SHP77 treated with DMSO at 0.1 percent for 48 hours (cell line): ENCODE results near the gene ERN1.

Experiments used
- DNase-seq: peaks from one replicate; lab custom pipeline; 2025; lab: John Stamatoyannopoulos, UW

The ERN1 gene

GRCh38 chr17:64109400-64109799 lies 20.5 kb downstream of the ERN1 start:
- no peak for DNase-seq

DNA sequence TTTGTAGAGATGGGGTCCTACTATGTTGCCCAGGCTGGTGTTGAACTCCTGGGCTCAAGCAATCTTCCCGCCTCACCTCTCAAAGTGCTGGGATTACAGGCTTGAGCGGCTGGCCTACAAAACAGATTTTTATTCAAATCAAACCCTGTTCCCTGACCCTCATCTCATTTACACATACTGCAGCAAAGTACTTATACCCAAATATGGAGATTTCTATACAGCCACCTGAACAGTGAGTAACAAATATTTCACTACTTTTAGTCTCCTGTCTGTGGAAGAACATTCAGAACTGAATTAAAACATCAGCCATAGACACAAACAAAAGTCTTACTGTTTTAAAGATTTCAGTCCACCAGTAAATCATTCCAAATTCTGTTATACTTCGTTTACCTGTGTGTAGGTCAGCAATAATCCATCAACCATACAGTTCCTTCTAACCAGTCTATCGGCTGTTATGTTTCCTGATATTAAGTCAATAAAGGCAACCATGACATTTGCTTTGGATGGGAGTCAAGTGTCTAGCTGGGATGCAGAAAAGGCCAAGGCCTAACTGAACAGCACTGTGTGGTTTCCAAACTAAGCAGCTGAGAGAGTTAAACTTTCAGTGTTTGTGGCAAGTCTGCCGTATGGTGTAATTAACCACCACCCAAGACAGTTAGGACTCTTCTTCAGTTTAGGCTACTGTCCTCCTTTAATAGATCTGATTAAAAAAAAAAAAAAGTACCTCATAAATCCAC lies 22.3 kb downstream of the ERN1 start:
- peak; percentile 34 for DNase-seq

DNA sequence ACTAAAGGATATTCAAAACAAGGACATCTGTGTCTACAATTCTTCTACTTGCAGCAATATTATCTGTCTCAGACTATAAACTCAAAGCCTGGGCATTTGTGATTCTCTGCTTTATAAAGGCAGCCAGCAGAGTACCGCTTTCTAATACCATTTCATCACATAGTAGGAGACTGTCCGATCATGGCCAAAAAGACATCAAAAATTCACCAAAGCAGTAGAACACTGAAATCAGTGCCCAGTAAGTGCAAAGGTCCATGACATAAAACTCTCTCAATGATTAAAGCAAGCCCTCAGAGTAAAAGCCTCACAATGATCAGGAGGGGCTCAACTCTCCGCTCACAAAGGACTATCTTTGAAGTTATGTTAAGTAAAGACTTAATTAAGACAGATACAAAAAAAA lies 23.0 kb downstream of the ERN1 start:
- no peak for DNase-seq

GRCh38 chr17:64103391-64104364 lies 26.3 kb downstream of the ERN1 start:
- no peak for DNase-seq

GRCh38 chr17:64102627-64103390 lies 27.1 kb downstream of the ERN1 start:
- no peak for DNase-seq

DNA sequence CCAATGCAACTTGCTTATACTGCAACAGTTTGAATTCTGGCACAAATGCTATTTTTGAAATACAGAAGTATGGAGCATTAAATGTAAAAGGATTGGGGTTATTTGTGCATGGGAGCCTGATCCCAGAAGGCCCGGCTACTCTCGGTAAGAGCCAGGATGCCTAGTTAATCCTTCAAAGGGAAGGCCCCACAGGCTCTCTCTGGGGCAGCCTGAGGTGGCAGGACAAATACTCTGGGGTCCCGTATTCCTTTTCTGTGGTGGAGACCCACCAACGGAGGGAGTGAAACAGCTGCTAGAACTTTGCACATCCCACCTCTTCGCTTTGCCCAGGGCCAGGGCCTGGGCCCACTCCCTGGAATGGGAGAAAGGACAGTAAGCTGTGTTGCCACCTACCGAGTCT lies 30.4 kb downstream of the ERN1 start:
- DNase-seq: no peak

DNA sequence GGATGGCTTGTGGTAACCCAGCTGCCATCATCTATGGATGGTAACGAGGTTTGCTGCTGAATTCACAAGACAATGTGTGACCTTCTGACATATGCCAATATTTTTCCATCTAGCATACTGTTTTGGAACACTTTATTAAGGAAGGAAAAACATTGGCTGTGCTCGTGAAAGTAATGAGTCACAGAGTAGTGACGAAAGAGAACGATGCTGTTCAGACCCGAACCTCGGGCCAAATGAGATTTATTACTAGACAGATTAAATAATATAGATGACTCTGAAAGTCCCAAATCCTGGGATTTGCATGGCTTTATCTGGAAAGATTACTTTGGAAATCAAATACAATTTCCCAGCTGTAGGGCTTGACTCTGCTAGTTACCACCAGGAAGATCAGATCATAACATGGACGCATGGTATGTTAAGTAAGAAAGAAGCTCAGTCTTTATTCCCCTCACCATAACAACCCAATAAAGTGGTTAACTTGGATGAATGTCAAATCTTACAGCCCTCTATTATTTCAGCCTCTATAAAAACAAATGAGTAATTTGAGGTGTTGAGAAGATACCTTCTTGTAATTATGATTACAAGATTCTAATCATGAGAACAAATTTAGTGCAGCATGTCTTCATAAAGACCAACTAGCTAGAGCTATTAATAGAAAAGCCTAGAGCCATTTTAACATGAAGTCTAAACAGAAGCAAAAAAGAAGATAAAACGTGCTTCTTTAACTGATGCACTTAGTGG lies 32.6 kb downstream of the ERN1 start:
- no peak for DNase-seq

DNA sequence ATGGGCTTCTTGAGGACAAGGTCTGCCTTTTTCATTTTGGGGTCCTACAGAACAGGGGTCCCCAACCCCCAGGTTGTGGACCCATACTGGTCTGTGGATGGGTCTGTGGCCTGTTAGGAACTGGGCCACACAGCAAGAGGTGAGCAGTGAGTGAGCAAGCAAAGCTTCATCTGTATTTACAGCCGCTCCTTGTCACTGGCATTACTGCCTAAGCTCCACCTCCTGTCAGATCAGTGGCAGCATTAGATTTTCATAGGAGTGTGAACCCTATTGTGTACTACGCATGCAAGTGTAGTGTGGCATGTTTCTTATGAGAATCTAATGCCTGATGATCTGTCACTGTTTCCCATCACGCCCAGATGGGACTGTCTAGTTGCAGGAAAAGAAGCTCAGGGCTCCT lies 33.9 kb downstream of the ERN1 start:
- no peak for DNase-seq

GRCh38 chr17:64095144-64095882 lies 34.6 kb downstream of the ERN1 start:
- peak; percentile 40 for DNase-seq

- no peak for DNase-seq
These were observed 35.5 kb downstream of the ERN1 start for GRCh38 chr17:64094412-64094811.

DNA sequence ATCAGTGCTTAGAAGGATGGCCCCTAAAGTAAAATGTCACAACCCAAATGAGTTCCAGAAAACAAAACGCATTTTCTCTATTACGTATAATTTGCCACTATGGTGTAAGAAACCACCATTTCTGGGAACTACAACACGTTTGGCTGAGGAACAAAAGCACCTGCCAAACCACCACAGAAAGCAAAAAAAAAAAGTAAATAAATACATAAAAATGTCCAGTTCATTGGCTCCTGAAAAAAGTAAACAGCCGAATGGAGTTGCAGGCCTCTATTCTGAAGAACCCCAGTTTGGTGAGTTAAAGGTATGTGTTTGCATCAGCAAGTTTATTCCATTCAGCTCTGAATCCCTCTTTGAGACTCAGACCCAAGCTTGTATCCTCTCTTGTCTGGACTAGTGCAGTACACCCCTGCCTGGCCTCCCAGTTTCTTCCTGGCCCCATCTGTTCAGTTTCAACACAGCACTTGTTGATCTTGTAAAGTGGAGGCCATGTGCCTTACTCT lies 36.9 kb downstream of the ERN1 start:
- no peak for DNase-seq

- DNase-seq: no peak
These were observed 37.8 kb downstream of the ERN1 start for GRCh38 chr17:64092113-64092512.

DNA sequence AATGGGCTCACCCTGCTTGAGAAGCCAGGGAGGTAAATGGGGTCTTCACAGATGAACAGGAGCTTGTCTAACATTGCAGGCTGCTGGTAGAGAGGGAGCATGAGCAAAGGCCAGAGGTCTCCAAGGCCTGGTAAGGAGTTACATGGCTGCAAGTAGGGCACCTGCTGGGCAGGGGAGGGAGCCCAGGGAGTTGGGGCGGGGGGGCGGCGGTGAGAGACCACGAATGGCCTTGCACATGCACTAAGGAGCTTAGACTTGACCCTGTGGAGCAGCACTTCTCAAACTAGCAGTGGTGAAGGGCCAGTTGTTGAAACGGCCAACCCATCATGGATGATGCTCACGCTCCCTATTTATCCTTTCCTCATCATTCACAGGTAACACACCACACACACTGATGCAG lies 38.4 kb downstream of the ERN1 start:
- no peak for DNase-seq

DNA sequence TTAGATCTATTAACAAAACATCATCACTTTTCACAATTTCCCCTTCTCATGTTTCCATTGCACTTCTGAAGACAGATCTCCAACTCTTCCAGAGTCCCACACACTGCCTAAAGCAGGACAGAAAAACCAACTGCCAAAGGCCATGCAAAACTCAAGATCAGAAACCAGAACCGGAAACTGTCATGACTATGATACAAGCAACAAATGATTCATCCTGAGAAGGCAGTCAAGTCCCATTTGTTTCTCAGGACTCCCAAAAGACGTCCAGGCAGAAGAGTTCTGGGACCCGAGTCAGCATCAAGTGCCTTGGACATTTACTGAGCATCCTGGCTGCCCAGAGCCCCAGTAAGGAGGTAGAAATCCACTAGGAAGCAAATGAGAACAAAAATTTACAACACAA lies 38.8 kb downstream of the ERN1 start:
- DNase-seq: no peak

GRCh38 chr17:64090144-64090543 lies 39.8 kb downstream of the ERN1 start:
- no peak for DNase-seq

GRCh38 chr17:64087252-64088005 lies 42.5 kb downstream of the ERN1 start:
- DNase-seq: no peak

DNA sequence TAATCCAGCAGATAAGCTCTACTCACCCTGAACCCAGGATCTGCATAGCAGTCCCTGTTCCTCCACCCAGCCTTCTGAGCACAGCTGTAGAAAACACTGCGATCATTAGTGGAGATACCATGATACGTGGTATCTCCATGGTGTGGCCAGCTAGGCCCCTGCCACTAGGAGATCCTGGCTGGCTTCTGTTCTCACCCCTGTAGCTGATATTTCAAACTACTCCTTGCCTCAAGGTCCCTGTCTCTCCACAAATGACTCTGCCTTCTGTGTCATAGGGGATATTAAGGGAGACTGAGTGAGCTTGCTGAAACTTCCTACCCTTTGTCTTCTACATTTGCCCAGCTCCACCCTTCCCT lies 44.3 kb downstream of the ERN1 start:
- DNase-seq: no peak

GRCh38 chr17:64084940-64085649 lies 44.8 kb downstream of the ERN1 start:
- no peak for DNase-seq
